A549 treated with AZD2906 at 1 μM for 4 hours (cell line): ENCODE results near the gene DNAI1. TPM values are rescaled to one million over a fixed set of nuclear protein-coding genes. Genes with fewer than 3 reads are reported as not detected.

ENCODE experiments used
- total RNA-seq: library from RNA; stranded (reverse); fragments of 200-300 nt; extraction: Qiagen RNA extraction; gene quantifications from 5 replicates; pipeline ENCODE4 v1.2.3, GENCODE V29; 2022

DNAI1 gene
- 0.10 to 0.51 TPM (median 0.18 TPM) in 5 replicates for total RNA-seq

DNA sequence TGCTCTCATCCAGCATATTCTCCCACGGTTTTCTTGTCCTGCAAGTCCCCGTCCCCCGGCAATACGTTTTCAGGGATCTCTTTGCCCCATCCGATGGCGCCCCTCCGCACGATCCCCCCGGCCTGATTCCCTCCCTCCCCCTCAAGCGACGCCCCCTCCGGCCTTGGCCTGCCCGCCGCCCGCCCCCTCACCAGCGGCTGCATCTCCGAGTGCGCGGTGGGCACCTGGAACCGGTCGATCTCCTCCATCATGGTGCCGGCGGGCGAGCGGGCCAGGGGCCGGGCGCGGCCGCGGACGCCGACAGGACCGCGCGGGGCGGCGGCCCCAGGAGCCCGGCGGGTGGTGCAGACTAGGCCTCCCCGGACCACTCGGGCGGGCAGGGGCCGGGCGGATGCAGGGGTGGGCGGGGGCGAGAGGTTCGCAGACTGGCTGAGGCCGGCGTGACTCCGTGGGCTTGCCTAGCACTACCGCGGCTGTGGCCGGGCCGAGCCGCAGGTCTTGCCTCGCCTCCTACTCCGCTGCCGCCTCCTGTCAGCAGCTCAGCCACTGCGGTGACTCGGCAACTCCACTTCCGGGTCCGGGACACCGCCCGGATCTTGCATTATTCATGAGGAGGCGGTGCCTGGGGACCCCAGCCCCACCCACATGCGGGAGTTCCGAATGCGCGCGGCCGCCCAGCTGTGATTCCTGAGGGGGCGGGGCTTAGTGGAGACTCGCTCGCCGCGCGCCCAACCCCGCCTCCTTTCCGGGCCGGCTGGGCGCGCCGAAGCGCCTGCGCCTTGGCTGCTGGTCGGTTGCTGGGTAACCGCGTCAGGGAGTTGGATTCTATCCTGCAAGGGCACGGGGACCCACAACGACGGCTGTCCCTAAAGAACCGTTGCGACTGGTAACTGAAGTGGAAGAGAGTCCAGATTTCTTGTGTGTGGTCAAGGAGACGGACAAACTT lies at the start of gene DNAI1, which contains the start of gene FAM219A:
Gene DNAI1 (plus strand): TSS at position 793 of the 946 bp plus-strand sequence. CDS start 201 bp downstream, outside the sequence.
Gene FAM219A (minus strand): TSS at position 558 of the 946 bp plus-strand sequence. CDS start 307 bp downstream, at position 251.

DNA sequence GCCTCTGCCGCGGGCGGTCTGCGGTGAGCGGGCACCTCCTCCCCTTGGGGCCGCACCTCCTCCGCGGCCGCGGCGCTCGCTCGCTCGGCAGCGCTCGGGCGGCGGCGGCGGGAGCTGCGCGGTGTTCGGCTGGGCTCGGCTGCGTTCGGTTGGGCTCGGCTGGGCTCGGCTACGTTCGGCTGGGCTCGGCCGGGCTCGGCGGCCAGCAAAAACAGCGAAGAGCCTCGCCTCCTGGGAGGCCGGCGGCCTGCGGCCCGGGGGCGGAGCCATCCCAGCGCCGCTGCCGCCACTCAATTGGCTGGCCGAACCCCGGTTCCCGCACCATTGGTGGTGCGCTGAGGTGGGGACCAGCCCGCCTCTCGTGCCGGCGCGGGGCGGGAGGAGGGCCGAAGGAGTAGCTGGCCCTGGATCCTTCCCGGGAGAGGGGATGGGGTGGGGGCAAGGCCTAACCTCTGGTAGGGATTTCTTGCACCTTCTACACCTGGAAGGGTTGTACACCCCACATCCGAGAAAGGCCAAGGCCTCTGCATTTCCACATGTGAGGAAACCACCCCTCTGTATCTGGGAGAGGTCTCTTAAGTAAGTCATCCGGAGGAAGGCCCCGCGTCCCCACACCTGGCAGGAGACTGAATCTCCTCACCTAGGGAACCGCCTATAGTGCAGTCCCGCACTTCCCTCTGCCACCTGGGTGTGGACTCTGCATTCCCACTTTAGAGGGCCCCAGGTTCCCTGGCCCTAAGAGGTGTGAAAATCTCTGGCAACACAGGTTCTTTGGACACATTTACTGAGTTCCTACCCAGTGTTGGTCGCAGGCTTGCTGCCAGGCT lies 64.6 kb downstream of the DNAI1 start, which contains the start of gene ENHO:
Gene ENHO (minus strand): TSS at position 20 of the 827 bp plus-strand sequence. CDS start 1,295 bp downstream, outside the sequence.

Other genes starting within 250 kb of the DNAI1 start
- gene KIF24, start 129.5 kb upstream of the DNAI1 start, total RNA-seq: 2.9 to 3.5 TPM (median 3.2 TPM) in 5 replicates
- 23.5 to 24.9 TPM (median 23.9 TPM) in 5 replicates for gene NUDT2, start 129.2 kb upstream of the DNAI1 start, total RNA-seq
- 5.3 to 7.8 TPM (median 6.9 TPM) in 5 replicates for gene MYORG, start 81.9 kb upstream of the DNAI1 start, total RNA-seq
- 15.0 to 18.1 TPM (median 16.0 TPM) in 5 replicates for gene FAM219A, start 235 bp upstream of the DNAI1 start, total RNA-seq
- gene ENHO, start 64.2 kb downstream of the DNAI1 start, total RNA-seq: 0.94 to 2.8 TPM (median 2.0 TPM) in 5 replicates
- 0.06 to 0.14 TPM (median 0.12 TPM) in 5 replicates for gene CNTFR, start 130.9 kb downstream of the DNAI1 start, total RNA-seq
- 39.5 to 48.6 TPM (median 45.9 TPM) in 5 replicates for gene RPP25L, start 153.3 kb downstream of the DNAI1 start, total RNA-seq
- gene DCTN3, start 161.7 kb downstream of the DNAI1 start, total RNA-seq: 102 to 113 TPM (median 108 TPM) in 5 replicates
- gene ARID3C, start 170.3 kb downstream of the DNAI1 start, total RNA-seq: 0.11 to 0.32 TPM (median 0.17 TPM) in 5 replicates
- gene SIGMAR1, start 179.0 kb downstream of the DNAI1 start, total RNA-seq: 155 to 203 TPM (median 193 TPM) in 5 replicates
- gene GALT, start 187.9 kb downstream of the DNAI1 start, total RNA-seq: 12.8 to 18.9 TPM (median 17.6 TPM) in 5 replicates
- gene IL11RA, start 193.4 kb downstream of the DNAI1 start, total RNA-seq: 3.9 to 6.4 TPM (median 5.6 TPM) in 5 replicates
- gene CCL27, start 203.9 kb downstream of the DNAI1 start, total RNA-seq: 0.14 to 0.33 TPM (median 0.24 TPM) in 4 of 5 replicates, not detected in the other
- not detected in 5 replicates for gene CCL19, start 232.5 kb downstream of the DNAI1 start, total RNA-seq